ENCODE measurements around the gene NEURL2. TPM values are rescaled to one million over a fixed set of nuclear protein-coding genes. Genes with fewer than 3 reads are reported as not detected.

NEURL2 gene
- polyA plus RNA-seq, 1 donor (not counting 4 experiments of a cell fraction or from before 2014, with no cell fraction given) = 0.49 TPM

DNA sequence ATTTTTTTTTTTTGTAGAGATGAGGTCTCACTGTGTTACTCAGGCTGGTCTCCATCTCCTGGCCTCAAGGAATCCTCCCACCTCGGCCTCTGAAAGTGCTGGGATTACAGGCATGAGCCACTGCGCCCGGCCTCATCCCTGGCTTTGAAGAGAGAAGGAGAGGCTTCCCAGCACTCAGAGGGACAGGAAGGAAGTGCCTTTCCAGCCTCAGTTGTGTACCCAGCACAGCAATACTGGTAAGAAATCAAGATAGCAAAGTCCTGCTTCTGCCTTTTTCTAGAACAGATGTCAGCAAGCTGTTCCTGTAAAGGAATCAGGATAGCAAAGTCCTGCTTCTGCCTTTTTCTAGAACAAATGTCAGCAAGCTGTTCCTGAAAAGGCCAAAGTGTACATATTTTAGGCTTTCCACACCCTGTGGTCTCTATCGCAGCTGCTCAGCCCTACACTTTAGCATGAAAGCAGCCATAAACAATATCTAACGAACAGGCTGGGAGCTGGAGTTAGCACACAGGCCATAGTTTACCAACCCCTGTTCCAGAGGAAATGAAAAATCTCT, 27.3 kb upstream of the NEURL2 start:
- TF ChIP-seq, protein P1, sequence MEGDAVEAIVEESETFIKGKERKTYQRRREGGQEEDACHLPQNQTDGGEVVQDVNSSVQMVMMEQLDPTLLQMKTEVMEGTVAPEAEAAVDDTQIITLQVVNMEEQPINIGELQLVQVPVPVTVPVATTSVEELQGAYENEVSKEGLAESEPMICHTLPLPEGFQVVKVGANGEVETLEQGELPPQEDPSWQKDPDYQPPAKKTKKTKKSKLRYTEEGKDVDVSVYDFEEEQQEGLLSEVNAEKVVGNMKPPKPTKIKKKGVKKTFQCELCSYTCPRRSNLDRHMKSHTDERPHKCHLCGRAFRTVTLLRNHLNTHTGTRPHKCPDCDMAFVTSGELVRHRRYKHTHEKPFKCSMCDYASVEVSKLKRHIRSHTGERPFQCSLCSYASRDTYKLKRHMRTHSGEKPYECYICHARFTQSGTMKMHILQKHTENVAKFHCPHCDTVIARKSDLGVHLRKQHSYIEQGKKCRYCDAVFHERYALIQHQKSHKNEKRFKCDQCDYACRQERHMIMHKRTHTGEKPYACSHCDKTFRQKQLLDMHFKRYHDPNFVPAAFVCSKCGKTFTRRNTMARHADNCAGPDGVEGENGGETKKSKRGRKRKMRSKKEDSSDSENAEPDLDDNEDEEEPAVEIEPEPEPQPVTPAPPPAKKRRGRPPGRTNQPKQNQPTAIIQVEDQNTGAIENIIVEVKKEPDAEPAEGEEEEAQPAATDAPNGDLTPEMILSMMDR (optimal IDR thresholded peaks at IDR 0.05 in 1 of 3, IDR thresholded peaks at IDR 0.05 in 1 of 3, conservative IDR thresholded peaks at IDR 0.05 in 1 of 3; ENCODE audit: extremely low read depth in 1 of 3, insufficient read depth in 2 of 3, low read length in 3 of 3) = no peak
- TF ChIP-seq EZH2 (IDR thresholded peaks at IDR 0.05; ENCODE audit: low read length) = no peak
- Histone ChIP-seq H3K36me3 (ENCODE audit: control insufficient read depth in 2 of 2, extremely low read depth in 1 of 2, insufficient read depth in 2 of 2, low read length in 2 of 2) (no peaks in the 10 kb centered on the region), H3K4me3 (ENCODE audit: control insufficient read depth in 2 of 3, extremely low read depth in 1 of 3, insufficient read depth in 2 of 3, low read depth in 1 of 3, low read length in 3 of 3) (no peak overlapping the region), H3K9me1 (ENCODE audit: control insufficient read depth, extremely low read depth, insufficient read depth, low read length) (no peaks in the 10 kb centered on the region), H4K20me1 (ENCODE audit: control insufficient read depth, extremely low read depth, insufficient read depth, low read length) (no peaks in the 10 kb centered on the region), H3K9me3 (ENCODE audit: control insufficient read depth, low read depth, low read length) (no peaks in the 10 kb centered on the region), H3K79me2 (ENCODE audit: control insufficient read depth, insufficient read depth, low read length) (no peaks in the 10 kb centered on the region), H3K4me2 (ENCODE audit: control insufficient read depth, extremely low read depth, insufficient read depth, low read depth, low read length) (no peak overlapping the region), H2AFZ (ENCODE audit: control insufficient read depth, low read length) (no peak overlapping the region), H3K27ac (ENCODE audit: control insufficient read depth, insufficient read depth, low read length) (no peak overlapping the region), H3K9ac (ENCODE audit: control insufficient read depth, extremely low read depth, insufficient read depth, low read length) (no peak overlapping the region), H3K4me1 (ENCODE audit: control insufficient read depth, extremely low read depth, insufficient read depth, low read length) (no peaks in the 10 kb centered on the region), H3K27me3 (ENCODE audit: control insufficient read depth, extremely low read depth, insufficient read depth, low read length) (no peaks in the 10 kb centered on the region)
- DNase-seq (ENCODE audit: low read depth, low spot score) (no peak), FAIRE-seq (no peak)
- dilution Hi-C loops (cut with MboI; ENCODE audit: extremely low pct_ligation_motif_present, low sequenced_read_pairs) = no loop called here

DNA sequence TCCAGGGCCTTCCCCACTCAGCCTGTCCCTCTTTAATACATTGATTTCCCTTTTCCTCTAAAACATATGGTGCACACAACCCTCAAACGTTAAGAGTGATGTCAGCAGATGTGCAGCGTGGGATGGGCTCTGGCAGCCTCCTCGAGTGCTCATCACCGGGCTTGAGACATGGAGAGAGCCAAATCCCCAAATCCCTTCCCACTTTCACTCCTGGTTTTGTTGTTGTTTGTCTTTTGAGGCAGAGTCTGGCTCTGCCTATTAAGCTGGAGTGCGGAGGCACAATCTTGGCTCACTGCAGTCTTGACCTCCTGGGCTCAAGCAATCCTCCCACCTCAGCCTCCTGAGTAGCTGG, 26.8 kb upstream of the NEURL2 start:
- H3K4me3 ChIP-seq (ENCODE audit: control insufficient read depth in 2 of 3, extremely low read depth in 1 of 3, insufficient read depth in 2 of 3, low read depth in 1 of 3, low read length in 3 of 3) = no peak overlapping the region
- dilution Hi-C loops (cut with MboI; ENCODE audit: extremely low pct_ligation_motif_present, low sequenced_read_pairs) = no loop called here
- no peak overlapping the region for H2AFZ ChIP-seq (ENCODE audit: control insufficient read depth, low read length)
- DNase-seq (ENCODE audit: low read depth, low spot score) (no peak), FAIRE-seq (no peak)
- no peak overlapping the region for H3K4me2 ChIP-seq (ENCODE audit: control insufficient read depth, extremely low read depth, insufficient read depth, low read depth, low read length)
- H3K9me3 ChIP-seq (ENCODE audit: control insufficient read depth, low read depth, low read length) = no peaks in the 10 kb centered on the region
- no peak overlapping the region for H3K27ac ChIP-seq (ENCODE audit: control insufficient read depth, insufficient read depth, low read length)
- no peaks in the 10 kb centered on the region for H3K9me1 ChIP-seq (ENCODE audit: control insufficient read depth, extremely low read depth, insufficient read depth, low read length)
- H3K9ac ChIP-seq (ENCODE audit: control insufficient read depth, extremely low read depth, insufficient read depth, low read length) = no peak overlapping the region
- no peak for TF ChIP-seq EZH2 (IDR thresholded peaks at IDR 0.05; ENCODE audit: low read length)
- no peaks in the 10 kb centered on the region for H4K20me1 ChIP-seq (ENCODE audit: control insufficient read depth, extremely low read depth, insufficient read depth, low read length)
- H3K79me2 ChIP-seq (ENCODE audit: control insufficient read depth, insufficient read depth, low read length) = no peaks in the 10 kb centered on the region
- no peaks in the 10 kb centered on the region for H3K4me1 ChIP-seq (ENCODE audit: control insufficient read depth, extremely low read depth, insufficient read depth, low read length)
- no peaks in the 10 kb centered on the region for H3K27me3 ChIP-seq (ENCODE audit: control insufficient read depth, extremely low read depth, insufficient read depth, low read length)
- no peaks in the 10 kb centered on the region for H3K36me3 ChIP-seq (ENCODE audit: control insufficient read depth in 2 of 2, extremely low read depth in 1 of 2, insufficient read depth in 2 of 2, low read length in 2 of 2)

DNA sequence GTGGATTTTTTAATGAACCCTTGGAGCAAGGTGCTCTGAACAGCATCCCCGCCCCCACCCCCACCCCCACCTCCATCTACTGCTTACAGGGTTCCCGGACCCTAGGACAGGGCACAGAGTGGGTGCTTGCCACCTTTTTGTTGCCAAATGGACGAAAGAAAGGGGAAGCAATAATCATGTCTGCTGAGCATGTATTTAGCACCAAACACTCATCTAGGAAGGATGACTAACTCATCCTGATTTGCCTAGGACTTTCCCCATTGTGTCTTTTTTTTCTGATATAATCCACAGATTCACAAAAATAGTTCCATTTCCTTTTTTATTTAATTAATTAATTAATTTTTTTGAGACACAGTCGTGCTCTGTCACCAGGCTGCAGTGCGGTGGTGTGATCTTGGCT, 22.1 kb upstream of the NEURL2 start:
- Histone ChIP-seq H3K9me1 (ENCODE audit: control insufficient read depth, extremely low read depth, insufficient read depth, low read length) (no peaks in the 10 kb centered on the region), H3K4me2 (ENCODE audit: control insufficient read depth, extremely low read depth, insufficient read depth, low read depth, low read length) (no peak overlapping the region), H3K79me2 (ENCODE audit: control insufficient read depth, insufficient read depth, low read length) (no peaks in the 10 kb centered on the region), H3K9ac (ENCODE audit: control insufficient read depth, extremely low read depth, insufficient read depth, low read length) (no peak overlapping the region), H3K27ac (ENCODE audit: control insufficient read depth, insufficient read depth, low read length) (no peak overlapping the region), H3K27me3 (ENCODE audit: control insufficient read depth, extremely low read depth, insufficient read depth, low read length) (no peaks in the 10 kb centered on the region), H3K9me3 (ENCODE audit: control insufficient read depth, low read depth, low read length) (no peaks in the 10 kb centered on the region), H3K4me1 (ENCODE audit: control insufficient read depth, extremely low read depth, insufficient read depth, low read length) (peaks cover 16% of the 10 kb centered on the region), H3K4me3 (ENCODE audit: control insufficient read depth in 2 of 3, extremely low read depth in 1 of 3, insufficient read depth in 2 of 3, low read depth in 1 of 3, low read length in 3 of 3) (no peak overlapping the region), H3K36me3 (ENCODE audit: control insufficient read depth in 2 of 2, extremely low read depth in 1 of 2, insufficient read depth in 2 of 2, low read length in 2 of 2) (peaks cover 2 to 3% of the 10 kb centered on the region in 2 experiments), H2AFZ (ENCODE audit: control insufficient read depth, low read length) (no peak overlapping the region), H4K20me1 (ENCODE audit: control insufficient read depth, extremely low read depth, insufficient read depth, low read length) (no peaks in the 10 kb centered on the region)
- DNase-seq (ENCODE audit: low read depth, low spot score) = no peak
- dilution Hi-C loops (cut with MboI; ENCODE audit: extremely low pct_ligation_motif_present, low sequenced_read_pairs) = no loop called here
- FAIRE-seq = no peak
- TF ChIP-seq, protein P1 (optimal IDR thresholded peaks at IDR 0.05 in 1 of 3, IDR thresholded peaks at IDR 0.05 in 1 of 3, conservative IDR thresholded peaks at IDR 0.05 in 1 of 3; ENCODE audit: extremely low read depth in 1 of 3, insufficient read depth in 2 of 3, low read length in 3 of 3) = no peak
- no peak for TF ChIP-seq EZH2 (IDR thresholded peaks at IDR 0.05; ENCODE audit: low read length)
